ENCODE results near the gene C12orf50. TPM values are rescaled to one million over a fixed set of nuclear protein-coding genes. Genes with fewer than 3 reads are reported as not detected.
"Not testable (repeated sequence)": the region's sequence is repeated elsewhere in the genome, so short reads cannot be mapped to it uniquely, and the experiment has no call there.

Gene C12orf50
- total RNA-seq, 2 experiments from 2014 or later, result not detected

DNA sequence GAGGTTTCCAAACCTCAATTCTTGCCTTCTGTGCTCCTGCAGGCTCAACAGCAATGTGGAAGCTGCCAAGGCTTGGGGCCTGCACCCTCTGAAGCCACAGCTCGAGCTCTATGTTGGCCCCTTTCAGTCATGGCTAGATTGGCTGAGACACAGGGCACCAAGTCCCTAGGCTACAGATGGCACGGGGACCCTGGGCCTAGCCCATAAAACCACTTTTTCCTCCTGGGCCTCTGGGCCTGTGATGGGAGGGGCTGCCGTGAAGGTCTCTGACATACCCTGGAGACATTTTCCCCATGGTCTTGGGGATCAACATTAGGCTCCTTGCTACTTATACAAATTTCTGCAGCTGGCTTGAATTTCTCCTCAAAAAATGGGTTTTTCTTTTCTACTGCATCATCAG is 2.0 kb upstream of the C12orf50 start:
- H3K27ac Mint-ChIP-seq; DNase-seq; CTCF ChIA-PET; H3K27me3 Mint-ChIP-seq; H3K9me3 Mint-ChIP-seq; H3K4me3 Mint-ChIP-seq; H3K36me3 Mint-ChIP-seq (ENCODE audit: low read depth); POLR2A ChIA-PET: not testable (repeated sequence)
- peaks cover 14% of the 10 kb centered on the region for H3K4me1 Mint-ChIP-seq

DNA sequence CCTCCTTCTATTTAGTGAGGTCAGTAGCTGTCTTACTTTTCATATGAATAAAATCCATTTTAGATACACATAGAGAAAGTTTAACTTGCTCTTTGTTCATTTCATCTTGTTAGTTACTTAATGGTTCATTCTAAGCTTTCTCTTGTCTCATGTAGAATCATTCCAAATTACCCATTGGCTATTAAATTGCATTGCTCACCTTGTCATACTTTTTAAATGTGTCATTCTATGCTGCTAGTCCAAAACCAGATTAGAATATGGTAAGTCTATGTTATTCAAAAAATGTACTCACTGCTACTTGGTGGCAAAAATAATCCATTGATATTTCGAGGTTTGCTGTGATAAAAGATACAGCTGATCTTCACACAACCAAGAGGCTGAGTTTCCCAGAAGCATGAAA is 3.0 kb downstream of the C12orf50 start:
- ChIA-PET POLR2A (no interaction called here), CTCF (no interaction called here)
- Mint-ChIP-seq H3K36me3 (ENCODE audit: low read depth) (no peaks in the 10 kb centered on the region), H3K9me3 (no peaks in the 10 kb centered on the region), H3K27me3 (peaks cover 3% of the 10 kb centered on the region), H3K4me1 (no peaks in the 10 kb centered on the region), H3K4me3 (no peak overlapping the region), H3K27ac (no peak overlapping the region)
- no peak for DNase-seq

DNA sequence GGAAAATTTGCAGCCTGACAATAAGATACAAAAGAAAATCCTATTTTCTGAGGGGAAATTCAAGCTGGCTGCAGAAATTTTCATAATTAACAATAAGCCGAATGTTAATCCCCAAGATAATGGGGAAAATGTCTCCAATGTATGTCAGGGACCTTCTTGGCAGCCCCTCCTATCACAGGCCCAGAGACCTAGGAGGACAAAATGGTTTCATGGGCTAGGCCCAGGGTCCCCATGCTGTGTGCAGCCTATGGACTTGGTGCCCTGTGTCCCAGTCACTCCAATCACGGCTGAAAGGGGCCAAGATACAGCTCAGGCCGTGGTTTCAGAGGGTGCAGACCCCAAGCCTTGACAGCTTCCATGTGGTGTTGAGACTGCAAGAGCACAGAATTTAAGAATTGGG is 11.2 kb downstream of the C12orf50 start:
- Mint-ChIP-seq H3K27me3 (peaks cover 4% of the 10 kb centered on the region), H3K9me3 (peaks cover 9% of the 10 kb centered on the region), H3K27ac (no peak overlapping the region), H3K4me3 (no peak overlapping the region), H3K4me1 (no peaks in the 10 kb centered on the region), H3K36me3 (ENCODE audit: low read depth) (no peaks in the 10 kb centered on the region)
- ChIA-PET POLR2A (no interaction called here), CTCF (no interaction called here)
- no peak for DNase-seq

DNA sequence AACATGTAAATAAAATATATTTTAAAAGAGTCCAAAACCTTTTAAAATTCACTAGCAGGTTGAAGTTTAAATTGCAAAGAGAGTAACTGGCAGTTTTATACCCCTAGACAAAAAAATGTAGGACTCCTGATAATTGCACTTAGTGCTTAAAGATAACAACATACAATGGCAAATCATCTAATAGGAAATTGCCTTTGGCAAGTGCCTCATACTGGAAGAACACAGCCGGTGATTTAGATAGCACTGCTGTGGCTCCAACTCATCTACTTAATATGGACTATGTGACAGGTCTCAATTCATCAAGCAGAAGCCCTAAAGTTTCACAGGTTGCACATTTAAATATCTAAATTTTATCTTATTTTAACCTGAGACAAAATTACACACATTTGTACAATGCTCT is 13.4 kb downstream of the C12orf50 start:
- H3K9me3 Mint-ChIP-seq, result peaks cover 9% of the 10 kb centered on the region
- CTCF ChIA-PET, result no interaction called here
- H3K27ac Mint-ChIP-seq, result no peak overlapping the region
- H3K4me3 Mint-ChIP-seq, result no peak overlapping the region
- POLR2A ChIA-PET, result no interaction called here
- DNase-seq, result no peak
- no peaks in the 10 kb centered on the region for H3K4me1 Mint-ChIP-seq
- H3K36me3 Mint-ChIP-seq (ENCODE audit: low read depth), result no peaks in the 10 kb centered on the region
- H3K27me3 Mint-ChIP-seq, result peaks cover 4% of the 10 kb centered on the region

DNA sequence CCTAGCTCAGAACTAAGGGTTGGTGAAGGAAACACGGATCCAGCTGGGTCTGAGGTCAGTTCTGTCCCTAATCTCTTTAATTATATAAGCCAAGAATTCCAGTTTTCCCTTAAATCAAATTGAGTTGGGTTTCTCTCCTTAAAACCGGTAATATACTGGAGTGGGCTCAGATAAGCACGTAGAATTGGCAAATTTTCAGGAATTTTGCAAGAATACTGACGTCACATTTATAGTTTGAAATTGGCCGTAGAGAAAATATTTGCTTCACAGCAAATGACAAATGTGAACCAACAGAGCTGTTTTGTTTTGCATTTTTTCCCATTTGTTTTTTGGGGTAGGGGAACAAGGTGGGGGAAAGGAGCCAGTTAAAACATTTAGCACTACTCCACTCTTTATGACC is 17.4 kb downstream of the C12orf50 start:
- ChIA-PET POLR2A (no interaction called here), CTCF (no interaction called here)
- peaks cover 6% of the 10 kb centered on the region for H3K27me3 Mint-ChIP-seq
- H3K36me3 Mint-ChIP-seq (ENCODE audit: low read depth), result no peaks in the 10 kb centered on the region
- no peaks in the 10 kb centered on the region for H3K4me1 Mint-ChIP-seq
- H3K4me3 Mint-ChIP-seq, result no peak overlapping the region
- no peaks in the 10 kb centered on the region for H3K9me3 Mint-ChIP-seq
- H3K27ac Mint-ChIP-seq, result no peak overlapping the region
- no peak for DNase-seq

DNA sequence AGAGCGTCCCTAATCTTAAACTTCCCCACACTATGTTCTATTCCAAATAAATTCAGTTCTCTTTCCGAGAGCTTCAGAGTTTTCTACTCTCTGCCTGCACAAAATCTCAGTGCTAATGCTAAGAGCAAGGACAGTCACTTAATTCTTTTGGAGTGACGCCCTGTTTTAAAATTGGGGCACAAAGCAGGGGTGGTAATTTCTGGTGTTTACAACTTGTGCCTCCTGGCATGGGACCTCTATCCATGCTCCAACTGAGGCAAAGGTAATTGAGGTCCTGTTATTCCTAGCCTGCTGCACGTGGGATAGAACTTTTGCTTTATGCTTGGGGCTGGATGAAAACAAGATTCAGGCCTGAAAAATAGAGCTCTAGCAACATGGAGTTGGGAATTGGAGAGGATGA is 22.9 kb downstream of the C12orf50 start:
- Mint-ChIP-seq H3K36me3 (ENCODE audit: low read depth) (no peaks in the 10 kb centered on the region), H3K9me3 (no peaks in the 10 kb centered on the region), H3K27ac (no peak overlapping the region), H3K27me3 (peaks cover 1% of the 10 kb centered on the region), H3K4me3 (no peak overlapping the region), H3K4me1 (no peaks in the 10 kb centered on the region)
- ChIA-PET CTCF (interaction anchor here (1.1 kb wide), 1 partner anchor 13 kb away, joined by 3 read pairs; no protein-coding TSS in a partner anchor), POLR2A (no interaction called here)
- no peak for DNase-seq

DNA sequence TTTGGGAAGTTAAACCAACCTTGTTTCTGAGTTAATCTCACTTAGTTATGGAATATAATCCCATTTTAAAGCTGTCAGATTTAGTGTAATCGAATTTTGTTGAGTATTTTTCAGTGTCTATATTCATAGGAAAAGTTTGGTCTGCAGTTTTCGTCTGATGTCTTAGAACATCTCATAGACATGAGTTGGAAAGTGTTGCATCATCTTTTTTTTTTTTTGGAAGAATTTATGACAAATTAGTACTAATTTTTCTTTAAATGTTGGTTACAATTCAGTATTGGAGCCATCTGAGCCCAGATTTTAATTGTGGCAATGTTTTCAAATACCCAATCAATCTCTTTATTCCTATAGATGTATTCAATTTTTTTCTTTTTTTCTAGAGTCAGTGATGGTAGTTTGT is 27.9 kb downstream of the C12orf50 start:
- ChIA-PET POLR2A (no interaction called here), CTCF (interaction anchor here (0.7 kb wide), 1 partner anchor 1294 kb away, joined by 3 read pairs; no protein-coding TSS in a partner anchor)
- Mint-ChIP-seq H3K9me3 (no peaks in the 10 kb centered on the region), H3K27ac (no peak overlapping the region), H3K36me3 (ENCODE audit: low read depth) (no peaks in the 10 kb centered on the region), H3K4me3 (no peak overlapping the region), H3K4me1 (no peaks in the 10 kb centered on the region), H3K27me3 (no peaks in the 10 kb centered on the region)
- no peak for DNase-seq

DNA sequence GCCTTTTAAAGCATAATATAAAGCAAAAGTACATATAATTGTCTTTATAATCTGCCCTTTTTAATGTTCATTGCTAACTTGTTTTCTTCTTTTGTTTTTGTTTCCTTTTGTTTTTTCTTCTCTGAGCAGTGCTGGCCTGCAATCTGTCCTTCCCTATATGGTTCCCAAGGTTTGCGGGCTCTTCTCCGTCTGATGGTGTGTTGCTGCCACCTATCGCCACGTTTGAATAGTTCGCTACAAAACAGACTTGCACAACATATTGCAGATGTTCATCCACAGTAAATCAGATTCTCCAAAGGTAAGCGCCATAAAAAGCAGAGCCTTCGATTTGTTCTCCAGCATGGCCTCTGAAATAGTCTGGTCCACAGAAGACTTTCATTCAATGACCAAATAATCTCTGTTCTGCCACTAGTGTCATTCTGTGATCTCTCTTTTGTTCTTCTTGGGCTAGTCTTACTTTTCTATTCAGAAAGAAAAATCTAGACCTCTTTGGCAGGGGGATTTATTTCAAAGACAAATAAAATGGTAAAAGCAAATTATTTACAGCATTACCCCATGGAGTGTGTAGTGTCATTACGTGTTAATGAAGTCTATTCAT is 33.5 kb downstream of the C12orf50 start:
- H3K27me3 Mint-ChIP-seq, result no peaks in the 10 kb centered on the region
- no peak overlapping the region for H3K4me3 Mint-ChIP-seq
- H3K9me3 Mint-ChIP-seq, result no peaks in the 10 kb centered on the region
- CTCF ChIA-PET, result no interaction called here
- POLR2A ChIA-PET, result no interaction called here
- H3K36me3 Mint-ChIP-seq (ENCODE audit: low read depth), result no peaks in the 10 kb centered on the region
- no peaks in the 10 kb centered on the region for H3K4me1 Mint-ChIP-seq
- DNase-seq, result peak; percentile 41
- no peak overlapping the region for H3K27ac Mint-ChIP-seq

DNA sequence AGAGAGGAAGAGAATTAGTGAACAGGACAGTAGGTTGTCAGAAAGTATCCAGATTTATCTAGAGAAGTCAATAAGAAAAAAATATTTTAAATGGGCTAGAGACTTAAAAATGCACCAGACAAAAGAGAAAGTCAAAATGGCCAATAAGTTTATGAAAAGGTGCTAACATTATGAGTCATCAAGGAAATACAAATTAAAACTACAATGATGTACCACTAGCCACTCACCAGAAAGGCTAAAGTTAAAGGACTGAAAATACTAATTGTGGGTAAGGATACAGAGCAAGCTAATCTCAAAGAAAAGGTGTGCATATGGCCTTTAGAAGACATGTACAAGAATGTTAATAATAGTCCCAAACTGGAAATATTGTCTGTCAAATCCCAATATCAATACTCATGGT is 37.7 kb downstream of the C12orf50 start:
- CTCF ChIA-PET, result no interaction called here
- POLR2A ChIA-PET, result no interaction called here
- H3K9me3 Mint-ChIP-seq, result no peaks in the 10 kb centered on the region
- DNase-seq, result no peak
- no peaks in the 10 kb centered on the region for H3K4me1 Mint-ChIP-seq
- H3K27me3 Mint-ChIP-seq, result no peaks in the 10 kb centered on the region
- no peaks in the 10 kb centered on the region for H3K36me3 Mint-ChIP-seq (ENCODE audit: low read depth)
- H3K27ac Mint-ChIP-seq, result no peak overlapping the region
- H3K4me3 Mint-ChIP-seq, result no peak overlapping the region

DNA sequence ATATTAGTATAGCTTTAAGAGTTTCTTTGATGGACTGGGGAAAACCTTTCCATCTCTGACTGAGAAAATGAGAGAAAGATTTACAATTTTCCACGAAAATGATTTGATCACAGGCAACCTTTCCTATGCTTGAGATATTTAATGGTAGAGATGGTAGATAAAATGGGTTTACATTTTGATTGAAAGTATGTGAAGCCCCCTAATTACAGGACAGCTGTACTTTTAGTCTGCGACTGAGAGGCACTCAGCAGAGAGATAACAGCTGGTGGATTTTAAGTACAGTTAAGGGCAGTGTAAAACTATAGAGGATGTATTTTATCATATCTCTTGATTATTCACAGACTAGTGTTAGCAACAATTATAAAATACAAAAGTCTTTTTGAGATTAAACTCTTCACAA is 40.7 kb downstream of the C12orf50 start:
- POLR2A ChIA-PET, result no interaction called here
- no peaks in the 10 kb centered on the region for H3K36me3 Mint-ChIP-seq (ENCODE audit: low read depth)
- DNase-seq, result no peak
- H3K4me1 Mint-ChIP-seq, result no peaks in the 10 kb centered on the region
- no peak overlapping the region for H3K4me3 Mint-ChIP-seq
- H3K27me3 Mint-ChIP-seq, result no peaks in the 10 kb centered on the region
- CTCF ChIA-PET, result interaction anchor here (0.7 kb wide), 1 partner anchor 1339 kb away, joined by 3 read pairs; no protein-coding TSS in a partner anchor
- H3K9me3 Mint-ChIP-seq, result no peaks in the 10 kb centered on the region
- no peak overlapping the region for H3K27ac Mint-ChIP-seq

DNA sequence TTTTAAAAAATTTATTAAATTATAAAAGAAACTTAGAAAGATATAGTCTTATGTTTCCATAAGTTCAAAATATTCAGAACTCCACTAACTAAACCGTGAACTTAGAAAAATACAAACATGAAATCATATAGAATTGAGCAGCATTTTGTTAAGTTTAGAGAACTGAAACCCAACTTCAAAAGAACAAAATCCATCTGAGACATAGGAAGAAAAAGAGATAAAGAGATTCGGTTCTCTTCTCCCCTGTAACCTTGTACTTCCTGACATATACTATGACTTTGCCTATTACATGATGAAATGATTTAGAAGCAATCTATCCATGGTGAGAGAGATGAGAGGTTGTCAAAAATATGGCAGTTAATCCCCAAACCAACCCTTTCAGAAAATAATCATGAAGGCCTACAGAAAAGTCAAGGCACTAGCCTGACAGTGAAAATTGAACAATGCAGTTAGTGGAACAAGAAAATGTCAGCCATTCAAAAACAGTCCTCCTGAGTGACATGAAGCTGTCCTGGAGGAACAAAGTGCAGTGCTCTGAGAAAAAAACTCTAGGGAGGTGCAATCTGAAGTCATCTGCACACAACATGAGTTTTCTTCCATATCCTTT is 44.0 kb downstream of the C12orf50 start:
- H3K36me3 Mint-ChIP-seq (ENCODE audit: low read depth), result no peaks in the 10 kb centered on the region
- no peaks in the 10 kb centered on the region for H3K4me1 Mint-ChIP-seq
- H3K4me3 Mint-ChIP-seq, result no peak overlapping the region
- H3K27ac Mint-ChIP-seq, result no peak overlapping the region
- no peaks in the 10 kb centered on the region for H3K27me3 Mint-ChIP-seq
- no peak for DNase-seq
- no peaks in the 10 kb centered on the region for H3K9me3 Mint-ChIP-seq
- POLR2A ChIA-PET, result no interaction called here
- CTCF ChIA-PET, result no interaction called here

DNA sequence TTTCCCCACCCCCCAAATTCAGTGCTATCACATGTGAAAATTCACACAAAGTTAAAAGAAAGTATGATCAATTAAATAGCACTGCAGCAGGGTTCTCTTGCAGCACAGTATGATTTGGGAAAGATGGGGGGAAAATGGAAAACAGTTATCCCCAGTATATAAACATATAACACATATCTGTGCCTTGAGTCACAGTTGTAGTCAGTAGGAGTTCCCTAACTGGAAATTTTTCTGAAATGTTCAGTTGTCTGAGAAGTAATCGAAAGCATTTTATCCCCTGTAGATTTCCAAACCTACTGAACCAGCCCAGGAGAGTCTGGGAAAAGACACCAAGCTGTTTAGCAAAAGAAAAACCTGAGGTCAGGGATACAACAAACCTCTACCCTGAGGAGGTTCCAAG is 47.0 kb downstream of the C12orf50 start:
- H3K27me3 Mint-ChIP-seq, result no peaks in the 10 kb centered on the region
- no peaks in the 10 kb centered on the region for H3K4me1 Mint-ChIP-seq
- no peak overlapping the region for H3K27ac Mint-ChIP-seq
- POLR2A ChIA-PET, result no interaction called here
- DNase-seq, result no peak
- H3K4me3 Mint-ChIP-seq, result no peak overlapping the region
- CTCF ChIA-PET, result no interaction called here
- H3K9me3 Mint-ChIP-seq, result no peaks in the 10 kb centered on the region
- H3K36me3 Mint-ChIP-seq (ENCODE audit: low read depth), result no peaks in the 10 kb centered on the region

DNA sequence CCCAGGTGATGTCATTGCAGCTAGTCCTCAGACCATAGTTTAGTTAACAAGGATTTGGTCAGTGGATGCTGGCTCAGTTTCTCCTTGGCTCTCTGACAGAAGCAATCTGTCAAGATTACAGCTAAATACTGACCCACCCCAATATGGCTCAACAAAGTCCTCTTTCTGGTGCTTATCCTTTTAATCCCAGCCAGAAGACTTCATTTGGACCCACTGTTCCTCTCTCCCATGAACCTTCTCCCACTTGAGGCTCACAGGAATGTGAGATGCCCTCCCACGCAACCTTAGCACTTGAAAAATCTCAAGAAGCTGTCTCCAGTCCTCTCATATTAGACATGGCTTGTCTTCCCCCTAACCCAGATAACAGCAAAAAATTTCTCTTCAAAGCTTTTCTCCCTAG is 47.7 kb downstream of the C12orf50 start:
- H3K4me3 Mint-ChIP-seq, result no peak overlapping the region
- POLR2A ChIA-PET, result no interaction called here

DNA sequence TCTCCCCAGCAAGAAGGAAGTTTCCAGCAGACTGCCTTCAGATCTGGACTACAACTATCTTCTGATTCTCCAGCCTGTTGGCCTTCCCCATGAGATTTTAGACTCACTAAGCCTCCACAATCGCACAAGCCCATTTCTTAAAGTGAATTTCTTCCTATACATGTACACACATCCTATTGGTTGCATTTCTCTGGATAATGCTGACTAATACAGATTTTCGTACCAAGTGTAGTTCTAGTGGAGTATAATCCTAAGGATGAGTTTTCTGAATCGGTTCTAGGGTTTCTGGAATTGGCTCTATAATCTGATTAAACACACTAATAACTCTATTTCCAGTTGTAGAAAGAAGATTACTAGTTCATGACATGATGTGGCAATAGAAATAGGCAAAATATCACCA is 53.3 kb downstream of the C12orf50 start:
- Mint-ChIP-seq H3K4me1 (no peaks in the 10 kb centered on the region), H3K36me3 (ENCODE audit: low read depth) (no peaks in the 10 kb centered on the region)

More for the DNA sequence above, 47.7 kb downstream of the C12orf50 start:
- no peak overlapping the region for H3K27ac Mint-ChIP-seq
- CTCF ChIA-PET, result no interaction called here
- DNase-seq, result no peak
- no peaks in the 10 kb centered on the region for H3K4me1 Mint-ChIP-seq
- no peaks in the 10 kb centered on the region for H3K36me3 Mint-ChIP-seq (ENCODE audit: low read depth)
- H3K9me3 Mint-ChIP-seq, result no peaks in the 10 kb centered on the region
- H3K27me3 Mint-ChIP-seq, result no peaks in the 10 kb centered on the region

More for the DNA sequence above, 53.3 kb downstream of the C12orf50 start:
- no peak overlapping the region for H3K27ac Mint-ChIP-seq
- H3K4me3 Mint-ChIP-seq, result no peak overlapping the region
- no peaks in the 10 kb centered on the region for H3K9me3 Mint-ChIP-seq
- no peaks in the 10 kb centered on the region for H3K27me3 Mint-ChIP-seq
- no peak for DNase-seq
- ChIA-PET CTCF (no interaction called here), POLR2A (no interaction called here)

All from activated CD4-positive, alpha-beta memory T cell treated with anti-CD3 and anti-CD28 coated beads, Interleukin-2, amount 10 ng/mL, durations not matched to agents 7 days and 5 days (primary cell).